A549 (cell line): ENCODE data around the gene ALDH3A2. TPM values are rescaled to one million over a fixed set of nuclear protein-coding genes. Genes with fewer than 3 reads are reported as not detected.
A peak's percentile ranks its signal among the peaks of the same experiment; 100 is the strongest.

Experiments
- ATAC-seq, 2 experiments: fragments of 200-7000 bp in 1 of 2; fragments of >200 bp in 1 of 2; cut with Nextera tagmentation in 1 of 2; cut with Tn5 transposase in 1 of 2; 3 replicates each; pipeline versions ENCODE4 v1.8.0 to v1.9.1; 2018 to 2020; ENCODE audit warnings: mild to moderate bottlenecking in 1 of 2, moderate library complexity in 1 of 2
- CTCF ChIA-PET: fragments of 300-600 bp; sonication (Branson Sonifier 250); formaldehyde crosslinking; extraction: SDS; loops from one replicate; lab custom pipeline; 2021; ENCODE audit warnings: antibody characterized with exemption, inconsistent platforms; lab: Yijun Ruan, JAX
- POLR2A ChIA-PET: fragments of 350-600 bp; formaldehyde crosslinking; extraction: SDS; loops from one replicate; lab custom pipeline; 2021; ENCODE audit warnings: antibody characterized with exemption, inconsistent platforms; lab: Yijun Ruan, JAX
- DNase-seq, 2 experiments: peaks; one replicate each; pipeline versions ENCODE4 v3.0.0 to v3.0.0-alpha.2; 2011 to 2016; ENCODE audit warnings: low read depth in 1 of 2, low spot score in 1 of 2
- FAIRE-seq: peaks from 2 replicates; lab custom pipeline; 2011; peaks lifted over from hg19 to GRCh38; lab: Jason Lieb, UNC
- H3K27ac ChIP-seq, 2 experiments: fragments of >200 bp; sonication (Bioruptor Twin); formaldehyde crosslinking; 3 replicates each; pipeline ENCODE4 v1.5.1; 2016 to 2017
- H3K4me1 ChIP-seq: fragments of >200 bp; sonication (Bioruptor Twin); formaldehyde crosslinking; 3 replicates; pipeline ENCODE4 v1.6.1; 2016
- H3K4me2 ChIP-seq: fragments of >200 bp; sonication (Bioruptor Twin); formaldehyde crosslinking; 3 replicates; pipeline ENCODE4 v1.6.1; 2016
- H3K4me3 ChIP-seq: fragments of >200 bp; sonication (Bioruptor Twin); formaldehyde crosslinking; 3 replicates; pipeline ENCODE4 v1.5.1; 2016
- H3K9me3 ChIP-seq: fragments of >200 bp; sonication (Bioruptor Twin); formaldehyde crosslinking; 3 replicates; pipeline ENCODE4 v1.6.1; 2016
- BHLHE40 ChIP-seq: IDR thresholded peaks from 2 replicates; pipeline ENCODE4 v1.6.1; 2012; ENCODE audit warnings: low read depth, low read length, inconsistent platforms
- CBX2 ChIP-seq: fragments of 200-600 bp; sonication (generic); IDR thresholded peaks from 2 replicates; pipeline ENCODE4 v1.6.1; 2016; ENCODE audit warnings: low read depth, mild to moderate bottlenecking, borderline replicate concordance
- CEBPB ChIP-seq, 2 experiments: fragments of >200 bp in 1 of 2; sonication (Bioruptor Twin) in 1 of 2; formaldehyde crosslinking in 1 of 2; IDR thresholded peaks; 2 replicates each; pipeline ENCODE4 v1.6.1; 2012 to 2016
- CHD2 ChIP-seq: fragments of 150-350 bp; IDR thresholded peaks from 2 replicates; pipeline ENCODE4 v1.6.1; 2014; ENCODE audit warnings: low read length; ENCODE audit not compliant: partially characterized antibody
- CTCF ChIP-seq: fragments of >200 bp; sonication (Bioruptor Twin); formaldehyde crosslinking; IDR thresholded peaks from 3 replicates; pipeline ENCODE4 v1.5.1; 2016
- ESRRA ChIP-seq: fragments of 150-350 bp; IDR thresholded peaks from 2 replicates; pipeline ENCODE4 v1.6.1; 2014; ENCODE audit warnings: mild to moderate bottlenecking, low read length, borderline replicate concordance
- FOSL2 ChIP-seq, 2 experiments: fragments of 450-650 bp in 1 of 2; fragments of >200 bp in 1 of 2; sonication (Bioruptor Twin) in 1 of 2; formaldehyde crosslinking; IDR thresholded peaks; 2 replicates each; pipeline versions ENCODE4 v1.5.0 to v1.6.1; 2016 to 2020; ENCODE audit warnings: mild to moderate bottlenecking in 1 of 2, moderate library complexity in 1 of 2
- HEYL ChIP-seq: fragments of 250-450 bp; sonication (Bioruptor Pico); IDR thresholded peaks from 2 replicates; pipeline ENCODE4 v1.8.0; 2021; ENCODE audit warnings: mild to moderate bottlenecking, moderate library complexity
- HOXA7 ChIP-seq: fragments of 250-450 bp; sonication (Bioruptor Pico); IDR thresholded peaks from 2 replicates; pipeline ENCODE4 v1.5.0; 2020; ENCODE audit warnings: mild to moderate bottlenecking, moderate library complexity
- HOXB13 ChIP-seq: fragments of 250-450 bp; sonication (Bioruptor Pico); IDR thresholded peaks from 2 replicates; pipeline ENCODE4 v1.5.0; 2020; ENCODE audit warnings: low read depth, mild to moderate bottlenecking, moderate library complexity
- JUN ChIP-seq, 2 experiments: fragments of >200 bp; sonication (Bioruptor Twin); formaldehyde crosslinking; IDR thresholded peaks; 2 replicates in 1 of 2; 3 replicates in 1 of 2; pipeline ENCODE4 v1.6.1; 2016 to 2017
- JUNB ChIP-seq: fragments of >200 bp; sonication (Bioruptor Twin); formaldehyde crosslinking; IDR thresholded peaks from 2 replicates; pipeline ENCODE4 v1.6.1; 2016
- MAZ ChIP-seq: fragments of 150-350 bp; IDR thresholded peaks from 2 replicates; pipeline ENCODE4 v1.6.1; 2014; ENCODE audit warnings: antibody characterized with exemption, low read depth, low read length, borderline replicate concordance
- PHF8 ChIP-seq: fragments of 200-600 bp; sonication (generic); IDR thresholded peaks from 2 replicates; pipeline ENCODE4 v1.6.1; 2016; ENCODE audit warnings: low read depth, mild to moderate bottlenecking, antibody characterized with exemption, moderate library complexity, borderline replicate concordance
- POLR2AphosphoS2 ChIP-seq: conservative IDR thresholded peaks from 2 replicates; pipeline ENCODE4 v1.6.1; 2012; ENCODE audit warnings: low read length, improper control_type of control experiment, inconsistent platforms
- RAD21 ChIP-seq, 2 experiments: fragments of >200 bp in 1 of 2; sonication (Bioruptor Twin) in 1 of 2; formaldehyde crosslinking in 1 of 2; IDR thresholded peaks in 1 of 2; conservative IDR thresholded peaks in 1 of 2; 2 replicates in 1 of 2; 3 replicates in 1 of 2; pipeline ENCODE4 v1.6.1; 2012 to 2018; ENCODE audit warnings: inconsistent platforms in 1 of 2
- SMC3 ChIP-seq: fragments of >200 bp; sonication (Bioruptor Twin); formaldehyde crosslinking; IDR thresholded peaks from 3 replicates; pipeline ENCODE4 v1.6.1; 2018; ENCODE audit warnings: inconsistent platforms
- SREBF2 ChIP-seq: fragments of 450-650 bp; IDR thresholded peaks from 2 replicates; pipeline ENCODE4 v1.6.1; 2014; ENCODE audit warnings: mild to moderate bottlenecking, moderate library complexity
- WGBS: methylation state at CpG from one replicate; pipeline ENCODE4 v1.1.6; 2017; ENCODE audit errors: missing lambda C conversion rate; 5-methylcytosine and 5-hydroxymethylcytosine counted together
- polyA plus RNA-seq, 4 experiments: library from polyadenylated mRNA; depleted of rRNA in 3 of 4; stranded (reverse); fragments of >200 nt; fragmentation: RNase III in 1 of 4; extraction: RNeasy Plus Mini Kit Qiagen cat#74134 plus additional on column Dnase treatment in 1 of 4; gene quantifications; 2 replicates in 3 of 4; 3 replicates in 1 of 4; pipeline ENCODE4 v1.2.3, GENCODE V29; 2011 to 2017
- TF ChIP-seq, protein P1 (sequence below): fragments of 250-450 bp; sonication (Bioruptor Pico); IDR thresholded peaks from 2 replicates; pipeline ENCODE4 v1.5.0; 2021; ENCODE audit warnings: mild to moderate bottlenecking, moderate library complexity, borderline replicate concordance

Gene ALDH3A2
- polyA plus RNA-seq, 2 of the 4 experiments (the other 2 are of a cell fraction), result 140 to 195 TPM

GRCh38 chr17:19670908-19671307 lies 22.4 kb downstream of the ALDH3A2 start:
- no peak overlapping the region for H3K4me3 ChIP-seq
- peaks cover 20% of the 10 kb centered on the region for H3K4me1 ChIP-seq
- H3K9me3 ChIP-seq, result no peaks in the 10 kb centered on the region
- TF ChIP-seq JUN (IDR thresholded peaks at IDR 0.05) (no peak), CHD2 (no peak), CBX2 (no peak), ESRRA (no peak), HOXB13 (no peak)
- TF ChIP-seq, all 56 proteins: peak for 0
- H3K27ac ChIP-seq, result peak overlapping the region in 1 of 2 experiments; percentile 39; a peak in 2 of 6 replicates
- CTCF ChIA-PET, result interaction anchor here (0.7 to 2.3 kb wide), 12 partner anchors 9 to 309 kb away, joined by 3 to 15 read pairs (median 5); partner anchors contain the start of genes ALDH3A2 and B9D1
- no peak overlapping the region for H3K4me2 ChIP-seq
- POLR2A ChIA-PET, result interaction anchor here (1.0 to 1.6 kb wide), 1 partner anchor 22 kb away, joined by 4 read pairs; the partner anchor contains the start of gene ALDH3A2
- whole genome bisulfite sequencing, result 96% methylated on average over 2 of the region's 2 CpGs
- FAIRE-seq (no peak), DNase-seq (no peak), ATAC-seq (no peak)

GRCh38 chr17:19671433-19671832 lies 22.9 kb downstream of the ALDH3A2 start:
- peak; percentile 49 for FAIRE-seq
- H3K27ac ChIP-seq, result peak overlapping the region in 1 of 2 experiments; percentile 39; a peak in 3 of 6 replicates
- 85% methylated on average over 4 of the region's 4 CpGs for WGBS
- ChIA-PET CTCF (interaction anchor here (0.7 to 2.3 kb wide), 17 partner anchors 10 to 309 kb away, joined by 3 to 15 read pairs (median 4); partner anchors contain the start of genes ALDH3A2 and B9D1), POLR2A (interaction anchor here (1.3 to 1.6 kb wide), 2 partner anchors 23 to 91 kb away, joined by 3 to 4 read pairs; partner anchors contain the start of gene ALDH3A2)
- H3K4me1 ChIP-seq, result peaks cover 20% of the 10 kb centered on the region
- no peak for ATAC-seq
- H3K4me3 ChIP-seq, result no peak overlapping the region
- peak overlapping the region; percentile 9; the same call in 1 of the 3 replicates for H3K4me2 ChIP-seq
- TF ChIP-seq JUNB (no peak), POLR2AphosphoS2 (no peak), BHLHE40 (no peak), SREBF2 (no peak), HOXB13 (no peak), CEBPB (IDR thresholded peaks at IDR 0.05) (no peak), SMC3 (no peak)
- TF ChIP-seq, protein P1, sequence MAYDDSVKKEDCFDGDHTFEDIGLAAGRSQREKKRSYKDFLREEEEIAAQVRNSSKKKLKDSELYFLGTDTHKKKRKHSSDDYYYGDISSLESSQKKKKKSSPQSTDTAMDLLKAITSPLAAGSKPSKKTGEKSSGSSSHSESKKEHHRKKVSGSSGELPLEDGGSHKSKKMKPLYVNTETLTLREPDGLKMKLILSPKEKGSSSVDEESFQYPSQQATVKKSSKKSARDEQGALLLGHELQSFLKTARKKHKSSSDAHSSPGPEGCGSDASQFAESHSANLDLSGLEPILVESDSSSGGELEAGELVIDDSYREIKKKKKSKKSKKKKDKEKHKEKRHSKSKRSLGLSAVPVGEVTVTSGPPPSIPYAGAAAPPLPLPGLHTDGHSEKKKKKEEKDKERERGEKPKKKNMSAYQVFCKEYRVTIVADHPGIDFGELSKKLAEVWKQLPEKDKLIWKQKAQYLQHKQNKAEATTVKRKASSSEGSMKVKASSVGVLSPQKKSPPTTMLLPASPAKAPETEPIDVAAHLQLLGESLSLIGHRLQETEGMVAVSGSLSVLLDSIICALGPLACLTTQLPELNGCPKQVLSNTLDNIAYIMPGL (CRISPR knock-in tag), result 0 out of 2 replicates have a peak, but pooled peaks have one; percentile 21
- peaks cover 1% of the 10 kb centered on the region; the same call in 1 of the 3 replicates for H3K9me3 ChIP-seq
- no peak for DNase-seq

DNA sequence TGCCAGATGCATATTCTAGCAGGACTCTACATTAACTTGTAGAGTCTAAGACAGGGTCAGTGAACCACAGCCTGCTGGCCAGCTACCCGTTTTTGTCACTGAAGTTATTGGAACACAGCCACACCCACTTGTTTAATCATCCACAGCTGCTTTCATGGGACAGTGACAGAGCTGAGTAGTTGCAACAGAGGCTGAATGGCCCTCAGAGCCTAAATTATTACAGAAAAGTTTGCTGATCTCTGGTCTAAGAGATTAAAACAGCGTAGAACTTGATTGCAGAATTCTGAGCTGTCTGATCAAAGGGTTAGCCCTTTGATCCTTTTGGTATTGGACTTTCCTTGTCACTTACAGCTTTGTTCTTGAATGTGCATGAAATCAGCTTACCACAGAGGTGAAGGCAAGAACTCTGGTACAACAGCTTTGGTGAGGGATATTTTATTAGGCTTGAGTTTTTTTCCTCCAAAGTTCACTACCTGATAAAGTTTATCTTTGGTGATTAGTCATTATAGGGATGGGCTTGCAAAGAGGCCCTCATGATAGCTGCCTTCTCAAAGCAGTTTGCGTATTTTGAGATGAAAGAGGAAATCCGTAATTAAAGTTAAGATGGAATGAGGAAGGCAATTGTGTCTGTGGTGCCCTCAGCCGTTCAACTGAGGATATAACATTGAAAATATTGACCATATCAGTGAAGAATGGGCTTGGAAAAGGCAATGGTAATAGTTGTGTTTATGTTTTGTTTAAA lies 23.6 kb downstream of the ALDH3A2 start:
- Histone ChIP-seq H3K4me3 (no peak overlapping the region), H3K27ac (peak overlapping the region in 1 of 2 experiments; percentile 39; a peak in 3 of 6 replicates), H3K4me1 (peaks cover 20% of the 10 kb centered on the region), H3K9me3 (peaks cover 4% of the 10 kb centered on the region; the same call in 1 of the 3 replicates), H3K4me2 (peak overlapping the region; percentile 9; the same call in 1 of the 3 replicates)
- ChIA-PET CTCF (interaction anchor here (0.8 to 2.3 kb wide), 19 partner anchors 9 to 310 kb away, joined by 3 to 15 read pairs (median 4); partner anchors contain the start of genes ALDH3A2 and B9D1), POLR2A (interaction anchor here (1.3 to 1.6 kb wide), 2 partner anchors 24 to 91 kb away, joined by 3 to 4 read pairs; partner anchors contain the start of gene ALDH3A2)
- peak; percentile 90 for FAIRE-seq
- DNase-seq, result no peak
- 66% methylated on average over 5 of the region's 5 CpGs for WGBS
- no peak for TF ChIP-seq HOXA7 (CRISPR knock-in tag)
- TF ChIP-seq HOXB13, result no peak
- no peak for TF ChIP-seq ESRRA
- peak in 1 of 2 experiments; percentile 34; a peak in 2 of 5 replicates for TF ChIP-seq RAD21 (conservative IDR thresholded peaks at IDR 0.05 in 1 of 2, IDR thresholded peaks at IDR 0.05 in 1 of 2)
- TF ChIP-seq FOSL2 (IDR thresholded peaks at IDR 0.05), result no peak
- TF ChIP-seq FOSL2 (CRISPR knock-in tag; IDR thresholded peaks at IDR 0.05), result no peak
- TF ChIP-seq CTCF, result peak; percentile 8; the same call in 1 of the 3 replicates
- no peak for TF ChIP-seq HEYL (CRISPR knock-in tag)
- no peak for TF ChIP-seq MAZ
- TF ChIP-seq PHF8, result no peak
- ATAC-seq, result peak; percentile 41 to 67
